Measurements from ENCODE around the gene EFCAB6.
"Not testable (repeated sequence)": the region's sequence is repeated elsewhere in the genome, so short reads cannot be mapped to it uniquely, and the experiment has no call there.

Gene EFCAB6

GRCh38 chr22:43669190-43669589 lies 142.9 kb downstream of the EFCAB6 start:
- Mint-ChIP-seq H3K4me1 (no peaks in the 10 kb centered on the region), H3K27ac (no peak overlapping the region), H3K9me3 (no peaks in the 10 kb centered on the region)

GRCh38 chr22:43667656-43668055 lies 144.4 kb downstream of the EFCAB6 start:
- H3K36me3 Mint-ChIP-seq (ENCODE audit: low read depth): no peaks in the 10 kb centered on the region
- TF ChIP-seq CTCF (IDR thresholded peaks at IDR 0.05; ENCODE audit: unreplicated experiment in 3 of 3): no peak
- no peaks in the 10 kb centered on the region for H3K4me1 Mint-ChIP-seq
- H3K27me3 Mint-ChIP-seq (ENCODE audit: low read depth): no peaks in the 10 kb centered on the region
- no peak overlapping the region for H3K4me3 Mint-ChIP-seq
- no peak overlapping the region for H3K27ac Mint-ChIP-seq
- H3K9me3 Mint-ChIP-seq: no peaks in the 10 kb centered on the region

More at GRCh38 chr22:43669190-43669589, 142.9 kb downstream of the EFCAB6 start:
- Mint-ChIP-seq H3K36me3 (ENCODE audit: low read depth) (no peaks in the 10 kb centered on the region), H3K4me3 (no peak overlapping the region), H3K27me3 (ENCODE audit: low read depth) (no peaks in the 10 kb centered on the region)
- TF ChIP-seq CTCF (IDR thresholded peaks at IDR 0.05; ENCODE audit: unreplicated experiment in 3 of 3): no peak

- H3K4me3 Mint-ChIP-seq: no peak overlapping the region
These were observed 145.6 kb downstream of the EFCAB6 start for GRCh38 chr22:43666457-43666856.

GRCh38 chr22:43658823-43659222 lies 153.3 kb downstream of the EFCAB6 start:
- Mint-ChIP-seq H3K27ac (no peak overlapping the region), H3K36me3 (ENCODE audit: low read depth) (peaks cover 13% of the 10 kb centered on the region), H3K4me1 (no peaks in the 10 kb centered on the region), H3K27me3 (ENCODE audit: low read depth) (no peaks in the 10 kb centered on the region), H3K9me3 (peaks cover 4% of the 10 kb centered on the region), H3K4me3 (no peak overlapping the region)
- no peak for TF ChIP-seq CTCF (IDR thresholded peaks at IDR 0.05; ENCODE audit: unreplicated experiment in 3 of 3)

More at GRCh38 chr22:43666457-43666856, 145.6 kb downstream of the EFCAB6 start:
- H3K9me3 Mint-ChIP-seq: no peaks in the 10 kb centered on the region
- H3K4me1 Mint-ChIP-seq: no peaks in the 10 kb centered on the region
- H3K27ac Mint-ChIP-seq: no peak overlapping the region
- no peaks in the 10 kb centered on the region for H3K36me3 Mint-ChIP-seq (ENCODE audit: low read depth)
- TF ChIP-seq CTCF (IDR thresholded peaks at IDR 0.05; ENCODE audit: unreplicated experiment in 3 of 3): no peak
- no peaks in the 10 kb centered on the region for H3K27me3 Mint-ChIP-seq (ENCODE audit: low read depth)

GRCh38 chr22:43656581-43656980 lies 155.5 kb downstream of the EFCAB6 start:
- H3K9me3 Mint-ChIP-seq: peaks cover 24% of the 10 kb centered on the region
- not testable (repeated sequence) for H3K4me3 Mint-ChIP-seq; H3K27me3 Mint-ChIP-seq (ENCODE audit: low read depth); H3K27ac Mint-ChIP-seq; H3K4me1 Mint-ChIP-seq
- peaks cover 33% of the 10 kb centered on the region for H3K36me3 Mint-ChIP-seq (ENCODE audit: low read depth)

- Mint-ChIP-seq H3K27ac (no peak overlapping the region), H3K27me3 (ENCODE audit: low read depth) (no peaks in the 10 kb centered on the region)
- no peak for TF ChIP-seq CTCF (IDR thresholded peaks at IDR 0.05; ENCODE audit: unreplicated experiment in 3 of 3)
These were observed 157.8 kb downstream of the EFCAB6 start for GRCh38 chr22:43654271-43654670.

More at GRCh38 chr22:43654271-43654670, 157.8 kb downstream of the EFCAB6 start:
- Mint-ChIP-seq H3K36me3 (ENCODE audit: low read depth) (peaks cover 44% of the 10 kb centered on the region), H3K9me3 (peaks cover 38% of the 10 kb centered on the region), H3K4me3 (no peak overlapping the region), H3K4me1 (no peaks in the 10 kb centered on the region)
